D721Med (cell line): ENCODE data around the gene NFIA.

Source experiments
- DNase-seq: peaks from one replicate; pipeline ENCODE4 v3.0.0; 2011; ENCODE audit warnings: low spot score; ENCODE audit not compliant: insufficient read length
- FAIRE-seq: peaks from 2 replicates; lab custom pipeline; 2011; peaks lifted over from hg19 to GRCh38; lab: Jason Lieb, UNC
- CTCF ChIP-seq: IDR thresholded peaks from 2 replicates; pipeline ENCODE4 v1.5.1; 2012; ENCODE audit warnings: mild to moderate bottlenecking, control low read depth; ENCODE audit not compliant: insufficient read depth; ENCODE audit errors: missing control alignments

NFIA gene

GRCh38 chr1:61132176-61132638 lies 49.8 kb downstream of the NFIA start:
- DNase-seq (no peak), FAIRE-seq (no peak)
- TF ChIP-seq CTCF: no peak

GRCh38 chr1:61132645-61133334 lies 50.4 kb downstream of the NFIA start:
- DNase-seq (no peak), FAIRE-seq (no peak)
- TF ChIP-seq CTCF: no peak

GRCh38 chr1:61133335-61134019 lies 51.1 kb downstream of the NFIA start:
- DNase-seq (no peak), FAIRE-seq (no peak)
- no peak for TF ChIP-seq CTCF

- FAIRE-seq (no peak), DNase-seq (no peak)
- TF ChIP-seq CTCF: no peak
These were observed 52.9 kb downstream of the NFIA start for GRCh38 chr1:61135291-61135690.

GRCh38 chr1:61138305-61138704 lies 55.9 kb downstream of the NFIA start:
- FAIRE-seq: no peak
- no peak for DNase-seq
- TF ChIP-seq CTCF: no peak

GRCh38 chr1:61138921-61139774 lies 56.8 kb downstream of the NFIA start:
- DNase-seq: no peak
- TF ChIP-seq CTCF: no peak
- no peak for FAIRE-seq
